HG03521 (cell line): ENCODE measurements around the gene SOCS7.

Source experiments
- ATAC-seq: cut with Tn5 transposase; IDR thresholded peaks from one replicate; pipeline ENCODE4 v1.9.1; 2021; ENCODE audit warnings: mild to moderate bottlenecking, moderate library complexity; ENCODE audit not compliant: unreplicated experiment

Gene SOCS7

GRCh38 chr17:38419508-38419981, 67.9 kb downstream of the SOCS7 start:
- ATAC-seq, result no peak

DNA sequence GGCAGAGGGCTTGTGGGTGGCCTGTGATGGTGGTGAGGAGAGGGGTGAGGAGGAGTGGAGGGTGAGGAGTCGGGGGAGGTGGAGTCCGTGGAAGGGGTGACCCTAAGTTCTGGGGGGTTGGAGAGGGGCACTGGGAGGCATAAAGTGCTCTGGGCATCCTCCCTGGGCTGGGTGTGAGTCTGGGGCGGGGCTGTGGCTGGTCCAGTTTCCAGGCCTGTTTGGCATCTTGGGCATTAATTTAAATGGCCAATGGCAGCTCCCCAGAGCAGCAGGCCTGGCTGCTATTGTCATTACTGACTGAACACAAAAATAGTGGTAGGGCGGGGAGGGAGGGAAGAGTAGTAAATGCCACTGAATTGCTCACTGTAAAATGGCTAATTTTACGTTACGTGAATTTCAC, 68.9 kb downstream of the SOCS7 start:
- no peak for ATAC-seq

- no peak for ATAC-seq
These were observed 69.7 kb downstream of the SOCS7 start for GRCh38 chr17:38421171-38421841.

DNA sequence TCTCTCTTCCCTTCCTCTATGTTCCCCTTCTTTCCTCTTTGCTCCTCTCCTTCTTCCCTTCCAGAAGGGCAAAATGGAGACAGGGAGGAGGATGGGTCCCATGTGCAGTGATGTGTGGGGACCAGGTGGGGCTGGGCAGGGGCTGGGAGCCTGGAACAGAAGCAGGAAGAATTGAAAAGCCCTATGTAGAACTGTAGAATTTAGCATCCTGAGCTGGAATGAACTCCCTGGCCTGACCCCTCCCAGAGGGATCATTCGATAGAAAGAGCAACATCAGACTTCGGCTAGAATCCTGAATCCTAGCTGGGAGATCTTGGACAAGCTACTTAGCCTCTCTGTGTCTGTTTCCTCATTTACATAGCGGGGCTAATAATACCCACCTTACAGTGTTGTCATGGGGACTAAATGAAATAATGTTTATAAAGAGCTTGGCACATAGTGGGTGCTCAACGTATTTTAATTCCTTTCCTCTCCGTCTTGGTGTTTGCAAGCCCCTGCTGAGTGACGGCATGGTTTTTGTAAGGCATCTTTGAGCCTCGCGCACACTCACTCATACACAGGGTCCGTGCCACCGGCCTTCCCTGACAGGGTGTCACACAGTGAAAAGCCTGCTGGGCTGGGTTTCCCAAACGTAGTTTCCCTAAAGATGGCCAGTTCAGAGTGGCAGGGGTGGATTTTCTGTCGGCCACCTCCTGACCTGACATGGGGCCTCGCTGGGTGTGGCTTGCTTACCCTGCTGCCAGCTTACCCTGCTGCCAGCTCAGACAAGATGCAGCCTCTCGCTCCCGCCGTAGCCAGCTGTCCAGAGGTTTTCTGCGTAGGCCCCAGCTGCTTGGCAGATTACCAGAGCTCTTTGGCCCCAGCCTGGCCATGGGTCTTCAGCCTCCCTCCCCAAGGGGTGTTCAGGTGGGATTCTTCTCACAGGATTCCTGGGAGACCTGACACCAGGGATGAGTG, 70.5 kb downstream of the SOCS7 start:
- ATAC-seq, result no peak

- no peak for ATAC-seq
These were observed 72.8 kb downstream of the SOCS7 start for GRCh38 chr17:38424297-38424972.

- no peak for ATAC-seq
These were observed 73.4 kb downstream of the SOCS7 start for GRCh38 chr17:38425031-38425430.

GRCh38 chr17:38425744-38426143, 74.1 kb downstream of the SOCS7 start:
- no peak for ATAC-seq

DNA sequence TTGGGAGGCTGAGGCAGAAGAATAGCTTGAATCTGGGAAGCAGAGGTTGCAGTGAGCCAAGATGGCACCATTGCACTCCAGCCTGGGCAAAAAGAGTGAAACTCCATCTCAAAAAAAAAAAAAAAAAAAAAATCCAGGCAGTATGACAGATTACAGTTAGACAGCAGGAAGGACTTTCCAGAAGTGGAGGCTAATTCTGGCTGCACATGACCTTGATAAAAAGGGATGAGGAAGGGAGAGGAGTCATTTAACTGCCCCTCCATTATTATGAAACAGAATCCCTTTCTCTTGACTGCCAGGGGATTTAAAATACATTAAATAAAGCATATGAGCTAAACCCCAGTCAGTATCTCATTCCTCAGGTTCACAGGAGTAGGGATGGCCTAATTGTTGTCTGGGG, 74.8 kb downstream of the SOCS7 start:
- ATAC-seq, result no peak

GRCh38 chr17:38427160-38427949, 75.7 kb downstream of the SOCS7 start:
- no peak for ATAC-seq

GRCh38 chr17:38428112-38428642, 76.5 kb downstream of the SOCS7 start, which contains the start of gene ARHGAP23:
ARHGAP23 (plus strand) TSS chr17:38428464; CDS start chr17:38428486, 22 bp downstream.
- no peak for ATAC-seq

DNA sequence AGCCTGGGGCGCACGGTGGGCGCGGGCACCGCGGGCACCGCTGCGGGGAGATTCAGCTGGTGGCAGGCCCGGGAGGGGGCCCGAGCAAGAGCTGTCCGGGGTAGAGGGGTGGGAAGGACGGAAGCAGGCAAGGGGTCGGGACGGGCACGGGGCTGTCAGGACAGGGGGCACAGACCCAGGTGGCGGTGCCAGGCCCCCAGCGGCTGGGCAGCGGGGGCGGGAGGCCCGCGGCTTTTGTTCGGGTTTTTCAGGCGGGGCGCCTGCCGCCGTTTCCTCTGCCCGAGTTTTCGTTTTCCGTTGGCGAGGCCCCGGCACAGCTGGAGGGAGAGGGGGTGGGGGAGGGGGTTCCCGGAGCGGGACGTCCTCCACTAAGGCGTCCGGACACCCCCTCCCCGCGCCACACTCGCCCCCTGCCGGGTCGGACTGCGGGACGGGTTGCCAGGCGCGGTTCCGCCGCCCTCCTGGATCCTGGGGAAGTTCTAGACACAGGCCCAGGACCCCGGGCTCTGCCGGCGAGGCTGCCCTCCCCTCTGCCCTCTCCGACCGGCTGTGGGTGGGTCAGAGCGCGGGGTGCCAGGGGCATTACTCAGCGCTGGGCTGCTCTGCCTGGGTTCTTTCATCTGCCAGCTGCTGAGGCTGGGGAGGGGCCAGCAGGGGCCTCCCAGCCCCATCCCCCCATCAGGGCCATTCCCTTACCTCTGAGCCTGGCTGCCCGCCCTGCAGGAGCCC, 77.2 kb downstream of the SOCS7 start:
- no peak for ATAC-seq

GRCh38 chr17:38429476-38430100, 77.9 kb downstream of the SOCS7 start:
- no peak for ATAC-seq

DNA sequence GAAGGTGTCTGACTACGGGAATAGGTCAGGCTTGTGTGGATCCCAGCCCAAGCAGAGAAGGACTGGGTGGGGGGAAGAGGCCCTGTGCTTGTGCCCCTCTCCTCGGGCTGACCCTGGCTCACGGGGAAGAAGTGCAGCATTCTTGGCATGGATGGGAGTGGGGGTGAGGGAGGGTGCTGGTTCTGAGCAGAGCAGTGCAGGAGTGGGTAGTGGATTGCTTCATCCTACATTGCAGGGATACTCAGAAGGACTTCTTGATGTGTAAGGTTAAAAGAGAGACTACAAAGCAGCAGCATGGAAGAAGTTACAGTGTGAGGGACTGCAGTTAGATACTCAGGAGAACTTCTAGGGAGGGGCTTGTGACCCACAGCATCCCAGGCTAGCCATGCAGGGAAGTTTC, 78.7 kb downstream of the SOCS7 start:
- no peak for ATAC-seq

DNA sequence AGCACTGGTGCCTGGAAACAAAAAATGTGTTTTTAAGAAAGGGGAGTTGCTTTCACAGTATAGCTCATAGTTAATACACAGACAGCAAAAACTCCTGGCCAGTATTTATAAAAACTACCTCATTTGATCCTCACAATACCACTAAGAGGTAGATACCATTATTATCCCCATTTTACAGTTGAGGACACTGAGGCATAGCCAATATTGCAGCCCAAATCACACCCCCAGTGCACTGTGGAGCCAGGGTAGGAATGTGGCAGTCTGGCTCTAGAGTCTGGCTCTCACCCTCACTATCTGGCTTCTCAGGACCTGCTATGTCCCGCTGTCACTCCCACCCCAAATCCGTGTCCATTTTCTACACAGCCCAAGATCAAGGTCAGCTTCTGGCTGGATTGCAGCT, 79.2 kb downstream of the SOCS7 start:
- no peak for ATAC-seq

DNA sequence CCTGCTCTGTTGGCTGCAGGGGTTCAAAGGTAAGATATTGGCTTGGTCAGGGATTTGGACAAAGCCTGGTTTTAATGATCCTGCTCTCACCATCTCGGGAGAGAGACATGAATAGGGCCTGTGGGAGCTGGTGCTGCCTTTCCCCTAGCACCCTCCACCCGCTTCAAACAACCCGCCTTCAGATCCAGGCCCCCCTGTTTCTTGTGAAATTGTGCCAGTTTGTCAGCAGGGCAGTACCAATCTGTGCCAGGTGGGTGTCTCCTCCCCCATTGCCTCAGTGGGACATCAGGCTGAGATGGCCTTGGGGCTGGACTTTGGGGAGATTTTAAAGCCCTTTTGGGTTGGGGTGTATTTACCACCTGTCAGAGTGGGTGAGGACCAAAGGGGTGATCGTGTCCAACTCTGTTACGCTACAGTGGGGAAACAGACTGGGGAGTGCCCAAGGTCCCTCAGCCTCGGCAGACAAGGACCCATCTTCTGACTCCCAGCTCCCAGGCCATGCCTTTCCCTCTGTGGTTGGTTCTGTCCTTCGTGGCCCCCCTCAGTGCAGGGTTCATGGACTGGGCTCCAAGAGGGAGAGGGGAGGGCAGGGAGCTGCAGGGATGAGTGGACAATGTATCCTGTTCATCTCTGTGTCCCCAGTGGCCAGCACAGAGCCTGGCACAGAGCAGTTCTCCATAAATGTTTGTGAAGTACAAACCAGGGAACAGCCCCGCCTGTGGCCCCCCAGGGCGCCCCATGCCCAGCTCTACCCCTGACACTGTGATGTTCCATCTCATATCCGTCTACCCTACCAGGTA, 79.9 kb downstream of the SOCS7 start:
- ATAC-seq, result no peak

GRCh38 chr17:38434178-38434665, 82.6 kb downstream of the SOCS7 start:
- no peak for ATAC-seq

DNA sequence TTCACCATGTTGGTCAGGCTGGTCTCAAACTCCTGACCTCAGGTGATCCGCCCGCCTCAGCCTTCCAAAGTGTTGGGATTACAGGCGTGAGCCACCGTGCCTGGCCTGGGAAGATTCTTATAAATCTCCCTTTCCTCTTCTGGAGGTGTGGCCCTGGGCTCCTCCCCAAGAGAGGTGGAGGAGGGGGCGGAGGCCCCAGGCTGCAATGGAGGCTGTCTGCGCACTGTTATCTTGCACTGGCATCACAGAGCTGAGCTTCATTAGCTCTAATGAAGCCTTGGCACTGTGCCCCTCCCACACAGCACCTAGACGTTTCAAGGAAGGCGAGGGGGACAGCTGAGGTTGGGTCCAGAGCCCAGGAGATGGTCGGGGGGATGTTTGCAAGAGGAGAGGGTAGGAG, 84.2 kb downstream of the SOCS7 start:
- no peak for ATAC-seq

- ATAC-seq, result no peak
These were observed 84.7 kb downstream of the SOCS7 start for GRCh38 chr17:38436386-38436785.
